Chondrocyte (in vitro differentiated cells): ENCODE results near the gene DDR2. TPM values are rescaled to one million over a fixed set of nuclear protein-coding genes. Genes with fewer than 3 reads are reported as not detected.

Experiments
- DNase-seq: peaks from one replicate; pipeline ENCODE4 v3.0.0; 2021; ENCODE audit warnings: mixed read lengths, low spot score
- H3K27ac Mint-ChIP-seq: one replicate; pipeline ENCODE4 v1.8.0; 2021; ENCODE audit warnings: mild to moderate bottlenecking, moderate library complexity, mixed read lengths; ENCODE audit not compliant: unreplicated experiment
- H3K27me3 Mint-ChIP-seq: 2 replicates; pipeline ENCODE4 v1.8.0; 2021; ENCODE audit warnings: low read depth, mixed read lengths
- H3K36me3 Mint-ChIP-seq: 2 replicates; pipeline ENCODE4 v1.8.0; 2021; ENCODE audit warnings: low read depth, mixed read lengths
- H3K4me1 Mint-ChIP-seq: 2 replicates; pipeline ENCODE4 v1.8.0; 2021; ENCODE audit warnings: low read depth, mild to moderate bottlenecking, mixed read lengths
- H3K4me3 Mint-ChIP-seq: one replicate; pipeline ENCODE4 v1.8.0; 2021; ENCODE audit warnings: mild to moderate bottlenecking, moderate library complexity, mixed read lengths; ENCODE audit not compliant: unreplicated experiment
- H3K9me3 Mint-ChIP-seq: 2 replicates; pipeline ENCODE4 v1.8.0; 2021; ENCODE audit warnings: low read depth, mixed read lengths
- CTCF ChIP-seq: fragments of 200-600 bp; sonication (generic); IDR thresholded peaks from 2 replicates; pipeline ENCODE4 v1.5.0; 2021; ENCODE audit warnings: antibody characterized with exemption, mild to moderate bottlenecking, moderate library complexity
- total RNA-seq: library from RNA; stranded (reverse); gene quantifications from 3 replicates; pipeline ENCODE4 v1.2.1, GENCODE V29; 2021

The DDR2 gene
- total RNA-seq, 1 donor from 2014 or later = 182 TPM

GRCh38 chr1:162662013-162662412 lies 29.7 kb downstream of the DDR2 start:
- no peak for TF ChIP-seq CTCF
- H3K27me3 Mint-ChIP-seq = no peaks in the 10 kb centered on the region
- H3K9me3 Mint-ChIP-seq = no peaks in the 10 kb centered on the region
- peaks cover 32% of the 10 kb centered on the region for H3K4me1 Mint-ChIP-seq
- no peak overlapping the region for H3K4me3 Mint-ChIP-seq
- peaks cover 24% of the 10 kb centered on the region for H3K36me3 Mint-ChIP-seq
- no peak overlapping the region for H3K27ac Mint-ChIP-seq
- DNase-seq = no peak

GRCh38 chr1:162663086-162663485 lies 30.8 kb downstream of the DDR2 start:
- TF ChIP-seq CTCF = no peak
- H3K9me3 Mint-ChIP-seq = no peaks in the 10 kb centered on the region
- H3K27me3 Mint-ChIP-seq = no peaks in the 10 kb centered on the region
- DNase-seq = no peak
- H3K4me3 Mint-ChIP-seq = no peak overlapping the region
- H3K36me3 Mint-ChIP-seq = peaks cover 13% of the 10 kb centered on the region
- H3K27ac Mint-ChIP-seq = no peak overlapping the region
- peaks cover 39% of the 10 kb centered on the region for H3K4me1 Mint-ChIP-seq

- no peak for TF ChIP-seq CTCF
- DNase-seq = no peak
- no peak overlapping the region for H3K27ac Mint-ChIP-seq
- H3K4me1 Mint-ChIP-seq = peaks cover 41% of the 10 kb centered on the region
- peaks cover 12% of the 10 kb centered on the region for H3K36me3 Mint-ChIP-seq
- no peak overlapping the region for H3K4me3 Mint-ChIP-seq
- H3K27me3 Mint-ChIP-seq = no peaks in the 10 kb centered on the region
- H3K9me3 Mint-ChIP-seq = no peaks in the 10 kb centered on the region
Measured at GRCh38 chr1:162663589-162664106, 31.4 kb downstream of the DDR2 start.

- no peaks in the 10 kb centered on the region for H3K27me3 Mint-ChIP-seq
- H3K9me3 Mint-ChIP-seq = no peaks in the 10 kb centered on the region
- peaks cover 4% of the 10 kb centered on the region for H3K36me3 Mint-ChIP-seq
- TF ChIP-seq CTCF = no peak
- H3K4me3 Mint-ChIP-seq = no peak overlapping the region
- H3K27ac Mint-ChIP-seq = no peak overlapping the region
- peaks cover 35% of the 10 kb centered on the region for H3K4me1 Mint-ChIP-seq
- DNase-seq = no peak
Measured at GRCh38 chr1:162666006-162666645, 33.9 kb downstream of the DDR2 start.

- H3K9me3 Mint-ChIP-seq = no peaks in the 10 kb centered on the region
- no peaks in the 10 kb centered on the region for H3K27me3 Mint-ChIP-seq
- DNase-seq = no peak
- H3K36me3 Mint-ChIP-seq = peaks cover 4% of the 10 kb centered on the region
- no peak overlapping the region for H3K4me3 Mint-ChIP-seq
- no peak for TF ChIP-seq CTCF
- peaks cover 42% of the 10 kb centered on the region for H3K4me1 Mint-ChIP-seq
- H3K27ac Mint-ChIP-seq = no peak overlapping the region
Measured at GRCh38 chr1:162667381-162668080, 35.3 kb downstream of the DDR2 start.
